Measurements from ENCODE around the gene CLEC17A.
"Not testable (repeated sequence)": the region's sequence is repeated elsewhere in the genome, so short reads cannot be mapped to it uniquely, and the experiment has no call there.

Gene CLEC17A

GRCh38 chr19:14580623-14581237 is 2.2 kb upstream of the CLEC17A start:
- peak; percentile 73 for DNase-seq (ENCODE audit: low spot score)

- not testable (repeated sequence) for DNase-seq (ENCODE audit: low spot score)
These were observed 1.5 kb downstream of the CLEC17A start for GRCh38 chr19:14584372-14584771.

GRCh38 chr19:14585187-14585586 is 2.3 kb downstream of the CLEC17A start:
- not testable (repeated sequence) for DNase-seq (ENCODE audit: low spot score)

GRCh38 chr19:14589433-14589832 is 6.5 kb downstream of the CLEC17A start:
- DNase-seq (ENCODE audit: low spot score), result not testable (repeated sequence)

GRCh38 chr19:14595558-14595957 is 12.7 kb downstream of the CLEC17A start:
- no peak for DNase-seq (ENCODE audit: low spot score)

GRCh38 chr19:14599548-14600147 is 16.8 kb downstream of the CLEC17A start:
- no peak for DNase-seq (ENCODE audit: low spot score)

- DNase-seq (ENCODE audit: low spot score), result peak; percentile 75
These were observed 21.1 kb downstream of the CLEC17A start for GRCh38 chr19:14603990-14604387.

GRCh38 chr19:14606627-14607026 is 23.7 kb downstream of the CLEC17A start:
- DNase-seq (ENCODE audit: low spot score), result no peak

- DNase-seq (ENCODE audit: low spot score), result no peak
These were observed 28.2 kb downstream of the CLEC17A start for GRCh38 chr19:14611051-14611450.

- not testable (repeated sequence) for DNase-seq (ENCODE audit: low spot score)
These were observed 29.4 kb downstream of the CLEC17A start for GRCh38 chr19:14612242-14612641.

- DNase-seq (ENCODE audit: low spot score), result no peak
These were observed 29.8 kb downstream of the CLEC17A start for GRCh38 chr19:14612657-14613056.

GRCh38 chr19:14613399-14614098 is 30.7 kb downstream of the CLEC17A start:
- peak; percentile 59 for DNase-seq (ENCODE audit: low spot score)

- DNase-seq (ENCODE audit: low spot score), result peak; percentile 55
These were observed 31.2 kb downstream of the CLEC17A start for GRCh38 chr19:14614099-14614412.

GRCh38 chr19:14615623-14616022 is 32.7 kb downstream of the CLEC17A start:
- no peak for DNase-seq (ENCODE audit: low spot score)

- no peak for DNase-seq (ENCODE audit: low spot score)
These were observed 33.5 kb downstream of the CLEC17A start for GRCh38 chr19:14616407-14616806.

GRCh38 chr19:14619404-14619803 is 36.5 kb downstream of the CLEC17A start:
- no peak for DNase-seq (ENCODE audit: low spot score)

GRCh38 chr19:14624491-14624890 is 41.6 kb downstream of the CLEC17A start:
- not testable (repeated sequence) for DNase-seq (ENCODE audit: low spot score)

- no peak for DNase-seq (ENCODE audit: low spot score)
These were observed 46.7 kb downstream of the CLEC17A start for GRCh38 chr19:14629557-14629956.

GRCh38 chr19:14632286-14632685 is 49.4 kb downstream of the CLEC17A start:
- peak; percentile 84 for DNase-seq (ENCODE audit: low spot score)

- DNase-seq (ENCODE audit: low spot score), result no peak
These were observed 56.8 kb downstream of the CLEC17A start for GRCh38 chr19:14639536-14640277.

GRCh38 chr19:14648506-14648905 is 65.6 kb downstream of the CLEC17A start:
- no peak for DNase-seq (ENCODE audit: low spot score)

- no peak for DNase-seq (ENCODE audit: low spot score)
These were observed 66.1 kb downstream of the CLEC17A start for GRCh38 chr19:14649020-14649419.

- DNase-seq (ENCODE audit: low spot score), result no peak
These were observed 67.3 kb downstream of the CLEC17A start for GRCh38 chr19:14650161-14650560.

Measured in NAMALWA (cell line).